ENCODE results near the gene RAET1G.
"Not testable (repeated sequence)": the region's sequence is repeated elsewhere in the genome, so short reads cannot be mapped to it uniquely, and the experiment has no call there.

Gene RAET1G

DNA sequence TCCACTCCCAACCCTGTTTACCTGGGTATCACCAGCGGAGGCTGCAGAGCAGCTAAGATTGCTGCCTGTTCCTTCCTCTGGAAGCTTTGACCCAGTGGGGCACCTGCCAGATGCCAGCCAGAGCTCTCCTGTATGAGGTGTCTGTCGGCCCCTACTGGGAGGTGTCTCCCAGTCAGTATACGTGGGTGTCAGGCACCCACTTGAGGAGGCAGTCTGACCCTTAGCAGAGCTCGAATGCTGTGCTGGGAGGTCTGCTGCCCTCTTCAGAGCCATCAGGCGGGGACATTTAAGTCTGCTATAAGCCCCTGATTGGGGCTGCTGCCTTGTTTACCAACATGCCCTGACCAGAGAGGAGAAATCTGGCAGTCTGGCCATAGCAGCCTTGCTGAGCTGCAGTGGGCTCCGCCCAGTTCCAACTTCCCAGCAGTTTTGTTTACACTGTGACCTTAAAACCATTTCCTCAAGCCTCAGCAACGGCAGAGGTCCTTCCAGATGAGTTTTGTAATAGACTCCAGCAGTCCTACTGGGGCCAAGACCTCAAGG lies 27.8 kb downstream of the RAET1G start:
- POLR2A ChIA-PET (ENCODE audit: low non-redundant PET): no interaction called here
- TF ChIP-seq, protein P1, sequence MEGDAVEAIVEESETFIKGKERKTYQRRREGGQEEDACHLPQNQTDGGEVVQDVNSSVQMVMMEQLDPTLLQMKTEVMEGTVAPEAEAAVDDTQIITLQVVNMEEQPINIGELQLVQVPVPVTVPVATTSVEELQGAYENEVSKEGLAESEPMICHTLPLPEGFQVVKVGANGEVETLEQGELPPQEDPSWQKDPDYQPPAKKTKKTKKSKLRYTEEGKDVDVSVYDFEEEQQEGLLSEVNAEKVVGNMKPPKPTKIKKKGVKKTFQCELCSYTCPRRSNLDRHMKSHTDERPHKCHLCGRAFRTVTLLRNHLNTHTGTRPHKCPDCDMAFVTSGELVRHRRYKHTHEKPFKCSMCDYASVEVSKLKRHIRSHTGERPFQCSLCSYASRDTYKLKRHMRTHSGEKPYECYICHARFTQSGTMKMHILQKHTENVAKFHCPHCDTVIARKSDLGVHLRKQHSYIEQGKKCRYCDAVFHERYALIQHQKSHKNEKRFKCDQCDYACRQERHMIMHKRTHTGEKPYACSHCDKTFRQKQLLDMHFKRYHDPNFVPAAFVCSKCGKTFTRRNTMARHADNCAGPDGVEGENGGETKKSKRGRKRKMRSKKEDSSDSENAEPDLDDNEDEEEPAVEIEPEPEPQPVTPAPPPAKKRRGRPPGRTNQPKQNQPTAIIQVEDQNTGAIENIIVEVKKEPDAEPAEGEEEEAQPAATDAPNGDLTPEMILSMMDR (conservative IDR thresholded peaks at IDR 0.05; ENCODE audit: low read depth): no peak
- CTCF ChIA-PET: no interaction called here
- no peak for DNase-seq (ENCODE audit: low spot score)
- peak overlapping the region; percentile 100 for H3K27ac ChIP-seq

DNA sequence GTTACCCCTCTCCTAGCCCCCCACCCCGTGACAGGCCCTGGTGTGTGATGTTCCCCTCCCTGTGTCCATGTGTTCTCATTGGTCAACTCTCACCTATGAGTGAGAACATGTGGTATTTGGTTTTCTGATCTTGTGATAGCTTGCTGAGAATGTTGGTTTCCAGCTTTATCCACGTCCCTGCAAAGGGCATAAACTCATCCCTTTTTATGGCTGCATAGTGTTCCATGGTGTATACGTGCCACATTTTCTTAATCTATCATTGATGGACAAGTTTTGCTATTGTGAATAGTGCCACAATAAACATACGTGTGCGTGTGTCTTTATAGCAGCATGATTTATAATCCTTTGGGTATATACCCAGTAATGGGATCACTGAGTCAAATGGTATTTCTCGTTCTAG lies 31.1 kb downstream of the RAET1G start:
- CTCF ChIA-PET: interaction anchor here (0.6 to 0.8 kb wide), 3 partner anchors 41 to 1243 kb away, joined by 3 read pairs; no protein-coding TSS in a partner anchor
- peak overlapping the region; percentile 94; the same call in 1 of the 2 replicates for H3K27ac ChIP-seq
- DNase-seq (ENCODE audit: low spot score); POLR2A ChIA-PET (ENCODE audit: low non-redundant PET): not testable (repeated sequence)

DNA sequence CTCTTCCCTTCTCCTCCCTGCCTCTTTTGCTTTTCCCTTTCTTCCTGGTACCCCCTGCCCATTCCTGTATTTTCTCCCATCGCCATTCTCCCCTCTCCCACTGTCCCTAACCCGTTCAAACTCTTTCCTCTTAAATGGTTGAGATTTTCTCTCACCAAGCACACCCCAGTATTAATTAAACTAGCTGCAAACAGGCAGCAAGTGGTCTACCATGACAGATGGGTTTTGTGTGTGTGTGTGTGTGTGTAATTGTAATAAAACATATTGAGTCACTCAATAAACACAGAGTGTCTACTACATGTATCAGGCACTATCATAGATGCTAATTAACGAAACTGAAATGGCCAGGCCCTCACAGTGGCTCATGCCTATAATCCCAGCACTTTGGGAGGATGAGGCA lies 31.7 kb downstream of the RAET1G start:
- ChIA-PET POLR2A (ENCODE audit: low non-redundant PET) (interaction anchor here (0.5 kb wide), 1 partner anchor 203 kb away, joined by 4 read pairs; no protein-coding TSS in a partner anchor), CTCF (no interaction called here)
- no peak for DNase-seq (ENCODE audit: low spot score)
- peak overlapping the region; percentile 94 for H3K27ac ChIP-seq
- TF ChIP-seq, protein P1 (conservative IDR thresholded peaks at IDR 0.05; ENCODE audit: low read depth): no peak

DNA sequence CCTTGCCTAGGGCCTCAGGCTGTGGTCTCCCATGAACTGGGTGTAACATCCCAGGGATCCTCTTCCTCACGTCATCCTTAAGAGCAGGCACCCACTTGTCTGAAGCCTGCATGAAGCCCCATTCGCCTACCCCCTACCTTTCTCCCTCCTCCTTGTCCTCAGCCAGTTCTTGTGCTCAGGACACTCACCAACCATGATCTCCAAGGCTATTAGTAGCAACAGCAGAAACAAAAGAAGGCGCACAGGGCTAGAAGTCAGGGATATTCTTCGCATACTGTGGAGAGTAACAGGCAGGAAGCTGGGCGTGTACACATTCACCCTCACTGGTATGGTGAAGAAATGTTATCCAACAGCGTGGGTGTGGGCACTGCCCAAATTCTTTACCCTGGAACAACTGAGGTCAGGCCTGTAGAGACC lies 32.3 kb downstream of the RAET1G start:
- DNase-seq (ENCODE audit: low spot score): peak; percentile 67
- POLR2A ChIA-PET (ENCODE audit: low non-redundant PET): interaction anchor here (0.5 kb wide), 1 partner anchor 203 kb away, joined by 4 read pairs; no protein-coding TSS in a partner anchor
- peak overlapping the region; percentile 94 for H3K27ac ChIP-seq
- TF ChIP-seq, protein P1 (conservative IDR thresholded peaks at IDR 0.05; ENCODE audit: low read depth): no peak
- CTCF ChIA-PET: interaction anchor here (0.7 kb wide), 1 partner anchor 11 kb away, joined by 4 read pairs; no protein-coding TSS in a partner anchor

GRCh38 chr6:149889326-149889725 lies 33.6 kb downstream of the RAET1G start:
- POLR2A ChIA-PET (ENCODE audit: low non-redundant PET): no interaction called here
- TF ChIP-seq, protein P1 (conservative IDR thresholded peaks at IDR 0.05; ENCODE audit: low read depth): no peak
- H3K27ac ChIP-seq: peak overlapping the region; percentile 94
- no peak for DNase-seq (ENCODE audit: low spot score)
- CTCF ChIA-PET: interaction anchor here (0.5 to 1.0 kb wide), 2 partner anchors 11 to 49 kb away, joined by 3 to 4 read pairs; no protein-coding TSS in a partner anchor

DNA sequence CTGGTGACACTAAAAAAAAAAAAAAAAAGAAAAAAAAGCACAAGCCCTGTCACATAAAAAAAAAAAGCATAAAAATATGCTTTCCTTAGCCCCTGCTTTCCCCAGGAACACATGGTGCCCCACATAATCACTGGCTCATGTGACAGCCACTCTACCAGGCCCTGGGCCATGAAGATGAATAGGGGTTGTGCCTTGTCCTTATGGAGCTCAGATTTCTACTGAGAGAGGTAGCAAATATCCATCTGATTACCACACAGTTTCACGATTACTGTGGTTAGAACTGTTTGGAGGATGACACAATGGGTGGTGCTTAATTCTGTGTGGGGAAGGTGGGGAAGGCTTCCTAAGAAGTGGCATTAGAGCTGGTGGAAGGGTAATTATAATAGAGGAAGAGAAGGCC lies 34.3 kb downstream of the RAET1G start:
- H3K27ac ChIP-seq: peak overlapping the region; percentile 94
- DNase-seq (ENCODE audit: low spot score): no peak
- TF ChIP-seq, protein P1 (conservative IDR thresholded peaks at IDR 0.05; ENCODE audit: low read depth): no peak
- ChIA-PET CTCF (interaction anchor here (1.0 kb wide), 1 partner anchor 11 kb away, joined by 4 read pairs; no protein-coding TSS in a partner anchor), POLR2A (ENCODE audit: low non-redundant PET) (no interaction called here)

DNA sequence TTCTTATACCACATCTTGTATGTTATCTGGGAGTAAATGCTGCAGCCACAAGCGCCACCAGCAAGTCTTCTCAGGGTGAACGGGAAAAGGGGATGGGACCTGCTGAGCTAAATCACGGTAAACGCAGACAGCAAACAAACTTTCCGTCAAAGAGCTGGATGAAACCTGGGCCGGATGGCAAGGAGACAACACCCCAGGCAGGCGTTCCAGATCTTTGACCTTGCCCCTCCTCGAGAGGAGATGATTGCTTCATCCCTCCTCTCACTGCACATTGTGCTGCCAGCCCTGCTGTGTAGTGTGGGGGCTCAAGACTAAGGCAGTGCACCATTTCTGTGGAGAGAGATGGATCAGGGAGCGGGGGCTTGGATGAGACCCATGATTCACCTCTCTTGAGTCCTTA lies 34.8 kb downstream of the RAET1G start:
- TF ChIP-seq, protein P1 (conservative IDR thresholded peaks at IDR 0.05; ENCODE audit: low read depth): no peak
- H3K27ac ChIP-seq: peak overlapping the region; percentile 94
- CTCF ChIA-PET: no interaction called here
- POLR2A ChIA-PET (ENCODE audit: low non-redundant PET): no interaction called here
- DNase-seq (ENCODE audit: low spot score): no peak
